Activated T-helper 9 cell treated with anti-CD3 and anti-CD28 coated beads, Interleukin-2, amount 50 U/mL, for 16 hours (primary cell): ENCODE measurements around the gene RPTOR.

Experiments
- DNase-seq: peaks from one replicate; pipeline ENCODE4 v3.0.0-alpha.2; 2020; ENCODE audit warnings: low read depth

RPTOR gene

GRCh38 chr17:80980397-80981061 is 435.9 kb downstream of the RPTOR start:
- peak; percentile 23 for DNase-seq

- peak; percentile 24 for DNase-seq
These were observed 436.6 kb downstream of the RPTOR start for GRCh38 chr17:80981062-80981902.

DNA sequence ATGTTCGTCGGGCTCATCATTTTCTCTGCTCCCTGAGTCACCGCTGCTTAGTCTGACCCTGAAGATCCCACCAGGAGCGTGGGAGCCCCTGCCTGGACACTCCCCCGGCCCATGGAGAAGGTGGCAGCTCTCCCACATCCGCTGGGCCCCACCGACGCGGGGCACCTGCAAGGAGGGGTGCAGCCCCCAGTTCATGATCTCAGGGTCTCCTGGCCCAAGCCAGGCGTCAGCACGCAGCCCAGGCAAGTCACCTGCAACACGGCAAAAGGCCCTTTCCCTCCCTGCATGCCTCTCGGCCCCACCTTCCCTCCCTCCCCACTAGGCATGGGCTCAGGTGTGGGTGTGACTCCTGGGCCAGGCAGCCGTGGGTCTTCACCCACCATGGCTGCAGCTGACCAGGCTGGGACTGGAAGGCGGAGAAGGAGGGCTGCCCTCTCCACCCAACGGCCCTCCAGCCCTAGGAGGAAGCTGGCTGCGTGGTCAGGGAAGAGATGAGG is 437.3 kb downstream of the RPTOR start:
- DNase-seq, result no peak

DNA sequence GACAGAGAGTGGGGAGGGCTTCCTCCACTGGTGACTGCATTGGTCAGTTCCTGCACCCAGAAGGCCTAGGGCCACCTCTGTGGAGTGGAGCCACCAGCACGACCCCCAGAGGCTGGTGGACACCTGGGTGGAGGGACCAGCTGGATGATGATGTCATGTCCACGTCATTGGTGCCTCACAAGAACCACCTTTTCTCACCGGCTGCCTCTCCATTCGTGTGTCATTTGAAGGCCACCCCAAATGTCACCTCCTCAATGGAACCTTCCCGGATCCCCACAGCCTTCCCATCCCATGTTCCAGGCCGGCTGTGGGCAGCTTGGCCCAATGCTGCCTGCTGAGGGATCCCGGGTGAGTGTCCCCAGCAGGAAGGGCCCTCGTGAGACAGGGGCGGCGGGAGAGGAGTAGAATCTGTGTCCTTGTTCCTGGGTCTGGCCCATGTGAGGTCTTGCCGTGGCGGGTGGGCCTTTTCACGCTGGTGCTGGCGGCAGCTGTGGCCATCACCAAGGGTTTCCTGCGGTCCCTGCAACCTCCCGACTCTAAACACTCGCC is 437.9 kb downstream of the RPTOR start:
- no peak for DNase-seq

GRCh38 chr17:80983545-80983944 is 438.9 kb downstream of the RPTOR start:
- DNase-seq, result no peak

- DNase-seq, result no peak
These were observed 440.1 kb downstream of the RPTOR start for GRCh38 chr17:80984749-80985148.

- no peak for DNase-seq
These were observed 441.4 kb downstream of the RPTOR start for GRCh38 chr17:80986046-80986445.

GRCh38 chr17:80986816-80987475 is 442.3 kb downstream of the RPTOR start:
- DNase-seq, result no peak

GRCh38 chr17:80987941-80988461 is 443.4 kb downstream of the RPTOR start:
- no peak for DNase-seq

- DNase-seq, result no peak
These were observed 444.9 kb downstream of the RPTOR start for GRCh38 chr17:80989586-80989913.

DNA sequence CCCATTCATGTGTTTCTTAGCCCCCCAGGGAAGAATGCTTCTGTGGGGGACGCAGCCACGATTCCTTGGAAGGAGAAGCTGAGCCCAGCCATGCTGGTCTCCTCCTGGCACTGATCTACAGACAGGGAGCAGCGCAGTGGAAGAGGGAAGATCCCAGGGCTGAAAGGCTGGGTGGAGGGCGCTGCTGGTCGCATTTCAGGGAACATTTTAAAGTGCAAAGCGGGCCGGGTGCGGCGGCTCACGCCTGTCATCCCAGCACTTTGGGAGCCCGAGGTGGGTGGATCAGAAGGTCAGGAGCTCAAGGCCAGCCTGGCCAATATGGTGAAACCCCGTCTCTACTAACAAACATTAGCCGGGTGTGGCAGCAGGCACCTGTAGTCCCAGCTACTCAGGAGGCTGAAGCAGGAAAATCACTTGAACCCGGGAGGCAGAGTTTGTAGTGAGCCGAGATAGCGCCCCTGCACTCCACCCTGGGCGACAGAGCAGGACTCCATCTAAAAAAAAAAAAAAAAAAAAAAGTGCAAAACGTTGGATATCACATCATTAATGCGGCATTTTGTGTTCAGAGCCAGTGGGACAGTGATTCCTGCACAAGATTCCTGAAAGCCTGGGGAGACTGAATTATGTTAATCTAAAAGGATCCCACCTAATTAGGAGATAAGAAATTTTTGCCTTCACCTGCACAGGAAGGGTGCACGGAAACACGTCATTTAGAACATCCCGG is 446.4 kb downstream of the RPTOR start:
- DNase-seq, result no peak

DNA sequence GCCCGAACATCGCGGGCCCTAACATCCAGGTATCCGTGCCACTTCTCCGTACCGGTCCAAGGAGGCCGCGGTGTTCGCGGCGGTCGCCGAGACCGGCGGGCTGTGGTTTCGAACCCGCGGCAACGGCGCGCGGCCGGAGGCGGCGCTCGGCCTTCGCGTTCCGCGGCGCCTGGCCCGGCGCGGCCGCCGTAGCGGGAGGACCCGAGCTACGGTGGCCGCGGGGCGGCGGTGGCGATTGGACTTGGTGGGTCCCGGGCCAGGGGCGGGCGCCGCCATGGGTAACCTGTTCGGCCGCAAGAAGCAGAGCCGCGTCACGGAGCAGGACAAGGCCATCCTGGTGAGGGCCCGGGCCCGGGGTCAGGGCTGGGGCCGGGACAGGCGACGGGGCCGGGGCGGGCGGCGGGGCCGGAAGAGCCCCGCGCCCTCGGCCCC is 447.0 kb downstream of the RPTOR start, which contains the start of gene CHMP6:
Gene CHMP6, plus strand, starts transcription at position 197 of the 432 bp plus-strand sequence. Its CDS starts 78 bp downstream, at position 275.
- peak; percentile 62 for DNase-seq

- DNase-seq, result no peak
These were observed 447.7 kb downstream of the RPTOR start for GRCh38 chr17:80992077-80992947.

DNA sequence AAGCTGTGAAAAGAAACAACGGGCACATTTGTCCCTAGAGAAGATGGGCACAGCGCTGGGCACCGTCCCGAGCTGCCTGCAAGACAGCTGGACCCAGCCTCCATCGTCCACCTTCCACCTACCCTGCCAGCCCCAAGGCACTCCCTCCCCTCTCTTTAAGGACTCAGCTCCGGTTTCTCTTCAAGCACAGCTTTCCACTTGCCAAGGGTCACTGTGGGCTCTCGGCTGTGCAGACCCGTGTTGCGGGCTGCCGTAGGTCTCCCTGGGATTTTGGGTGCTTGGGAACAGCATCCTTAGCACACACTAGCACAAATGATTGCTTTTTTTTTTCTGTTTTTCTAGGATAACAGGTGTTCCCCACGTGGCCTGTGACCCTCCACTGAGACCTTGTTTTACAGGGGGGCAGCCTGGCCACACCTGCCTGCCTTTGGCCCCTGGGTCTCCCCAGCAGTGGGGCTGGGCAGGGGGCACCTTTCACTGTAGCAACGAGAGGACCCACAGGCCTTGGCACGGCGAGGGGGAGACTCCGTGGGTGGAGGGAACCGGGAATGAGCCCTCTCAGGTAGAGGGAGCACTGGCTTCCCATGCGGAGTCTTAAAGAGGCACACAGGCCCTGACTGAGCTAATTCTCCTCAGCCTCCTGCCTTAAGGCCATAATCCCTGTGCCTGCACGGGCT is 448.4 kb downstream of the RPTOR start:
- DNase-seq, result no peak

DNA sequence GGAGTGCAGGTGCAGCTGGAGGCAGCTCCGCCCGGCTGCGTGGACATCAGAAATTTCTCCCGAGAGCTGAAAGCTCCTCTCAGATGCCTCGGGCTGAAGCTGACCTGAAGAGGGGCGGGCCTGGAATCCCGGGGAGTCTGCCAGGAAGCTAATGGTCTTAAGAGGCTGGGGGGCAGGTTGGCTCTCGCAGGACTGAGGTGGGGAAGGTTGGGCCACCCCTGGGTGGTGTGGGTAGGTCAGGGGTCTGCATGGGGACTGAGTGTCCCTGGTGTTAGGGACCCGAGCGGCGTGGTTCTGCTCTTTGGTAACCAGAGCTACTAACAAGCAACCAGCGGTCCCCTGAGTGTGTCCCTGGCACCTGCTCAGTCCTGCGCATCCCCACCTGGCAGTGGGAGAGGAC is 450.5 kb downstream of the RPTOR start:
- DNase-seq, result no peak

GRCh38 chr17:80996422-80997305 is 452.0 kb downstream of the RPTOR start:
- DNase-seq, result no peak

GRCh38 chr17:80997424-80998117 is 452.9 kb downstream of the RPTOR start:
- DNase-seq, result no peak

DNA sequence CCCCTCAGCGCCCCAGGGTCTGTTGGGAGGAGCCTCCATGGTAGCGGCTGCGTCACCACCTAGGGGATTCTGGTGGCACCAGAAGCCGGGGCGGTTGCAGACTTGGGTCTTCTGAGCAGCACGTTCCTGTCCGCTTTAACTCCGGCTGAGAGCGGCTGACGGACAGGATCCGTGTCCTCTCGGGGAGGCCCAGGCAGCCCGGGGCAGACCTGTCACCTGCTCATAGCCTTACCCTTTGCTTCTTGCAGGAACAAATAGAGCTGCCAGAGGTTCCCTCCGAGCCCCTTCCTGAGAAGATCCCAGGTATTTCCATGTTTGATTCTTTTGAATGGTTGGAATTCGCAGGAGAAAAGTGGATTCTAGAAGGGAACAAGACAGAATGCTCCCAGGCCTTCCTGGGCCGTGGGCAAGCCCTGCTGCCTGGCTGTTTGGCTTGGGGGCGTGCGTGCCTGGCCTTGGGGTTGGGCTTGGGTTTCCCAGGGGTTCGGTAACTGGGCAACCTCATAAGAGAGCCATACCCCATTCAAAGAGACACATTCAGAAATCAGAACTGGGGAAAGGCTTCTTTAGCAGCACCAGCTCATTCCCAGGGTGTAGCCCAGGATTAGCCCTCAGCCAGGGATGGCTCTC is 453.6 kb downstream of the RPTOR start:
- no peak for DNase-seq
